Activated T-cell treated with anti-CD3 and anti-CD28 coated beads for 4 hours (primary cell): ENCODE measurements around the gene STARD5.

Source experiments
- DNase-seq: peaks from one replicate; pipeline ENCODE4 v3.0.0-alpha.2; 2020

The STARD5 gene

GRCh38 chr15:81310480-81310879 is 13.5 kb downstream of the STARD5 start:
- DNase-seq, result no peak

- no peak for DNase-seq
These were observed 14.1 kb downstream of the STARD5 start for GRCh38 chr15:81309647-81310450.

GRCh38 chr15:81308260-81308659 is 15.7 kb downstream of the STARD5 start:
- no peak for DNase-seq

- DNase-seq, result no peak
These were observed 19.7 kb downstream of the STARD5 start for GRCh38 chr15:81304226-81304625.

GRCh38 chr15:81303244-81304225 is 20.4 kb downstream of the STARD5 start:
- no peak for DNase-seq

GRCh38 chr15:81302701-81303109 is 21.2 kb downstream of the STARD5 start:
- no peak for DNase-seq

GRCh38 chr15:81301815-81302399 is 22.0 kb downstream of the STARD5 start:
- no peak for DNase-seq

GRCh38 chr15:81301385-81301784 is 22.6 kb downstream of the STARD5 start:
- no peak for DNase-seq

- no peak for DNase-seq
These were observed 24.2 kb downstream of the STARD5 start for GRCh38 chr15:81299630-81300273.

- DNase-seq, result no peak
These were observed 24.8 kb downstream of the STARD5 start for GRCh38 chr15:81299156-81299555.

GRCh38 chr15:81298611-81299010 is 25.3 kb downstream of the STARD5 start:
- no peak for DNase-seq

- no peak for DNase-seq
These were observed 26.1 kb downstream of the STARD5 start for GRCh38 chr15:81297603-81298575.

- no peak for DNase-seq
These were observed 26.8 kb downstream of the STARD5 start for GRCh38 chr15:81297147-81297572.

- DNase-seq, result peak; percentile 40
These were observed 27.3 kb downstream of the STARD5 start for GRCh38 chr15:81296673-81297072.

- DNase-seq, result no peak
These were observed 27.8 kb downstream of the STARD5 start for GRCh38 chr15:81296186-81296585.

- DNase-seq, result no peak
These were observed 28.3 kb downstream of the STARD5 start for GRCh38 chr15:81295486-81296121.

GRCh38 chr15:81294516-81294880 is 29.4 kb downstream of the STARD5 start:
- no peak for DNase-seq

GRCh38 chr15:81293728-81294515 is 30.0 kb downstream of the STARD5 start:
- peak; percentile 56 for DNase-seq

GRCh38 chr15:81292523-81293001 is 31.4 kb downstream of the STARD5 start:
- DNase-seq, result no peak

- no peak for DNase-seq
These were observed 31.9 kb downstream of the STARD5 start for GRCh38 chr15:81291916-81292522.
